NCI-H1092 treated with DMSO at 0.1 percent for 48 hours (cell line): ENCODE data around the gene NDOR1.

ENCODE experiments used
- DNase-seq: peaks from one replicate; lab custom pipeline; 2025; lab: John Stamatoyannopoulos, UW

The NDOR1 gene

DNA sequence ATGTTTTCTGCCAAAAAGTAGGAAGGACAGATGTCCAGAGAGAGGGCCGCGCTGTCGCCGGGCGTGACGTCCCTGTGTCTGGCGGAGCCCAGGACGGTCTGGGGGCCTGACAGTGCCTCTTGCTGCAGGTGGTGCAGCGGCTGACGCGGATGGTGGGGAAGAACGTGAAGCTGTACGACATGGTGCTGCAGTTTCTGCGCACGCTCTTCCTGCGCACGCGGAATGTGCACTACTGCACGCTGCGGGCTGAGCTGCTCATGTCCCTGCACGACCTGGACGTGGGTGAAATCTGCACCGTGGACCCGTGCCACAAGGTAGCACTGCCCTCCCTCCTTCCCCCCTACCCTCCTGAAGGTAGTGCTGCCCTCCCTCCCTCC is 57.4 kb downstream of the NDOR1 start:
- DNase-seq: no peak

DNA sequence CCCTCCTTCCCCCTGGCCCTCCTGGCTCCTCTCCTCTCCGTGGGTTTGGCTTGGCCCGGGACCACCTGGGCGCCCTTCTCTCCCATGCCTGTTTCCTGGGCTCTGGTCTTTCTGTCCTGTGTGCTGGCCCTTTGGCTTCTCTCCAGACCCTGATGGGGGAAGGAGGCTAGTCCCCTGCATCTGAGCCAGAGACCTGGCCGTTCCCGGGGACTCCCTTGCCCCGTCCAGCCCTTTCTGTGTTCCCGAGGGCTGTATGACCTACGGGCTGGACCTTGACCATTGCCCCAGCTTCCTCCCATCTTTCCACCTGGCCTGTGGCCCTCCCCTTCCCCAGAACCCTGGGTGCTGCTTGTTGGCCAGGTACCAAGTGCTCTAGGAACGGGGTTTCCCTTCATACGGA is 58.0 kb downstream of the NDOR1 start:
- no peak for DNase-seq

DNA sequence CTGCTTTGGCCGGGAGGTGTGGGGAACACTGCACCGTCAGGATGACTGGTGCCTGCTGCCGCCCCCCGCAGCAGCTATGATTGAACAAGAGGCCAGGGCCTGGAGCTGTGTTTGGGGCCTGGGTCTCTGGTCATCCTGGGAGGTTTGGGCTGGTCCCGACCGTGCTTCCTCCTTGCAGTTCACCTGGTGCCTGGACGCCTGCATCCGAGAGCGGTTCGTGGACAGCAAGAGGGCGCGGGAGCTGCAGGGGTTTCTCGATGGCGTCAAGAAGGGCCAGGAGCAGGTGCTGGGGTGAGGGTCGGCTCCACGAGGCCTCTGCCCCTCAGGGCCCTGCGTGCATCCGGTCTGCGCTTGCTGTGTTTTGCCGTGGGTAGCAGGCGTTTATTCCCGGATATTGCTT is 58.6 kb downstream of the NDOR1 start:
- no peak for DNase-seq

DNA sequence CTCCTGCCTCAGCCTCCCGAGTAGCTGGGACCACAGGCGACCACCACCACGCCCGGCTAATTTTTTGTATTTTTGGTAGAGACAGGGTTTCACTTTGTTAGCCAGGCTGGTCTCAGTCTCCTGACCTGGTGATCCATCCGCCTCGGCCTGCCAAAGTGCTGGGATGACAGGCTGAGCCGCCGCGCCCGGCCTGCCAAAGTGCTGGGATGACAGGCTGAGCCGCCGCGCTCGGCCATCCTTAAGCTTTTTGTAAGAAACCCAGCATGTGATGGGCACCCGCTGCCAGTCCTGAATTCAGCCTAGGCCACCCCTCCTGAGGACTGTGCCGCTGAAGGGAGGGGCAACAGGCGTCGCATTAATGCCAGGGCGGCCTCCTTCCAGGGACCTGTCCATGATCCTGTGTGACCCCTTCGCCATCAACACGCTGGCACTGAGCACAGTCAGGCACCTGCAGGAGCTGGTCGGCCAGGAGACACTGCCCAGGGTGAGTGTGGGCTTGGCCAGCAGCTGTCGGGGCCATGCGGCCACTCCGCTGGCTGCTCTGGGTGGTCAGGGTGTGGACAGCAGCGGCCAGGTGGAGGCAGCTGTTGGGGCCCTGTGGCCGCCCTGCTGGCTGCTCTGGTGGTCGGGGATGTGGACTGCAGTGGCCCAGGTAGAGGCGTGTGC is 60.1 kb downstream of the NDOR1 start:
- DNase-seq: no peak

DNA sequence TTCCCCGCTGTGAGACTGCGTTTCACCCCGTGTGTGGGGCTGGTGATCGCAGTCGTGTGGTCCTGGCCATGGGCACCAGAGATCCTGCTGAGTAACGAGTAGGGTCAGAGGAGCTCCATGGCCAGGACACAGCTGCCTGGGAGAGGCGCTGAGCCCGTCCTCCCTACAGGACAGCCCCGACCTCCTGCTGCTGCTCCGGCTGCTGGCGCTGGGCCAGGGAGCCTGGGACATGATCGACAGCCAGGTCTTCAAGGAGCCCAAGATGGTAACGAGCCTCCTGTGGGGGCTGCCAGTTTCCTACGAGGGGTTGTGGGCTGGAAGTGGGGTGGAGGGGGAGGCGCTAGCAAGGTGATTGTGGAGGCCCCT is 60.6 kb downstream of the NDOR1 start:
- no peak for DNase-seq
